ENCODE data around the gene VIPAS39. TPM values are rescaled to one million over a fixed set of nuclear protein-coding genes. Genes with fewer than 3 reads are reported as not detected.

Gene VIPAS39
- total and polyA plus RNA-seq, 7 donors = 12.0 to 24.3 (median 18.0) TPM

- H3K9me3 ChIP-seq = no peaks in the 10 kb centered on the region
- no peak overlapping the region for H3K4me3 ChIP-seq
- DNase-seq = no peak
- H3K36me3 ChIP-seq = peaks cover 10 to 96% (median 29%) of the 10 kb centered on the region in 4 donors
- no peak overlapping the region for H3K27ac ChIP-seq
- WGBS, 2 donors = 95 to 97% methylated on average over 3 of the region's 3 CpGs
- no peaks in the 10 kb centered on the region for H3K27me3 ChIP-seq
- TF ChIP-seq POLR2AphosphoS5 (IDR thresholded peaks at IDR 0.05) = no peak
- no peak for TF ChIP-seq POLR2A (IDR thresholded peaks at IDR 0.05)
- no peak for TF ChIP-seq CTCF (IDR thresholded peaks at IDR 0.05)
- no peak for TF ChIP-seq EP300 (IDR thresholded peaks at IDR 0.05)
- no peaks in the 10 kb centered on the region for H3K4me1 ChIP-seq
- intact Hi-C loops (cut with DNase I) = no loop called here
These were observed 21.4 kb downstream of the VIPAS39 start for GRCh38 chr14:77436042-77436441.

- no peak for TF ChIP-seq CTCF (IDR thresholded peaks at IDR 0.05)
- TF ChIP-seq POLR2A (IDR thresholded peaks at IDR 0.05) = no peak
- DNase-seq = no peak
- peaks cover 38 to 97% (median 64%) of the 10 kb centered on the region in 4 donors for H3K36me3 ChIP-seq
- H3K27ac ChIP-seq = no peak overlapping the region
- intact Hi-C loops (cut with DNase I) = no loop called here
- no peak overlapping the region for H3K4me3 ChIP-seq
- H3K9me3 ChIP-seq = no peaks in the 10 kb centered on the region
- H3K4me1 ChIP-seq = no peaks in the 10 kb centered on the region
- WGBS, 2 donors = 97 to 99% methylated on average over 3 of the region's 3 CpGs
- H3K27me3 ChIP-seq = no peaks in the 10 kb centered on the region
These were observed 31.0 kb downstream of the VIPAS39 start for GRCh38 chr14:77426396-77426795.

- Histone ChIP-seq H3K4me1 (no peaks in the 10 kb centered on the region), H3K27me3 (no peaks in the 10 kb centered on the region), H3K4me3 (no peak overlapping the region), H3K36me3 (peaks cover 32 to 86% (median 65%) of the 10 kb centered on the region in 4 donors), H3K9me3 (peaks cover 0 to 1% (median under 1%) of the 10 kb centered on the region in 4 donors), H3K27ac (no peak overlapping the region)
- 94 to 97% methylated on average over 3 of the region's 3 CpGs for WGBS, 2 donors
- TF ChIP-seq CTCF (IDR thresholded peaks at IDR 0.05) (no peak), POLR2AphosphoS5 (IDR thresholded peaks at IDR 0.05) (no peak), POLR2A (IDR thresholded peaks at IDR 0.05) (no peak), EP300 (IDR thresholded peaks at IDR 0.05) (no peak)
- intact Hi-C loops (cut with DNase I) = no loop called here
- no peak for DNase-seq
These were observed 32.5 kb downstream of the VIPAS39 start for GRCh38 chr14:77424862-77425261.

- H3K9me3 ChIP-seq = peaks cover 0 to 12% (median 4%) of the 10 kb centered on the region in 4 donors
- peaks cover 19 to 72% (median 53%) of the 10 kb centered on the region in 4 donors for H3K36me3 ChIP-seq
- WGBS, 2 donors = 96 to 98% methylated on average over 1 of the region's 1 CpG
- intact Hi-C loops (cut with DNase I) = no loop called here
- no peaks in the 10 kb centered on the region for H3K4me1 ChIP-seq
- no peak for DNase-seq
- H3K27me3 ChIP-seq = no peaks in the 10 kb centered on the region
- no peak within 1 kb of the TSS for H3K4me3 ChIP-seq
- no peak within 1 kb of the TSS for H3K27ac ChIP-seq
- no peak for TF ChIP-seq CTCF (IDR thresholded peaks at IDR 0.05)
- TF ChIP-seq POLR2AphosphoS5 (IDR thresholded peaks at IDR 0.05) = no peak
- no peak for TF ChIP-seq EP300 (IDR thresholded peaks at IDR 0.05)
- no peak for TF ChIP-seq POLR2A (IDR thresholded peaks at IDR 0.05)
These were observed 34.0 kb downstream of the VIPAS39 start, which contains the start of gene NOXRED1 for GRCh38 chr14:77423423-77423822. TSS of gene NOXRED1 (minus strand) at chr14:77423523. CDS start at chr14:77422889, 634 bp downstream.

GRCh38 chr14:77421201-77421600 is 36.2 kb downstream of the VIPAS39 start:
- Histone ChIP-seq H3K27ac (no peak overlapping the region), H3K4me3 (no peak overlapping the region), H3K4me1 (no peaks in the 10 kb centered on the region), H3K27me3 (no peaks in the 10 kb centered on the region), H3K9me3 (peaks cover 0 to 13% (median 4%) of the 10 kb centered on the region in 4 donors), H3K36me3 (peaks cover 4 to 50% (median 32%) of the 10 kb centered on the region in 4 donors)
- no peak for DNase-seq
- intact Hi-C loops (cut with DNase I) = no loop called here
- TF ChIP-seq POLR2A (IDR thresholded peaks at IDR 0.05) (no peak), POLR2AphosphoS5 (IDR thresholded peaks at IDR 0.05) (no peak), CTCF (IDR thresholded peaks at IDR 0.05) (no peak), EP300 (IDR thresholded peaks at IDR 0.05) (no peak)
- 69 to 90% methylated on average over 2 of the region's 2 CpGs for WGBS, 2 donors
